GM21447 (cell line): ENCODE data around the gene DOCK6.

Source experiments
- ATAC-seq: cut with Tn5 transposase; IDR thresholded peaks from one replicate; pipeline ENCODE4 v1.9.1; 2021; ENCODE audit not compliant: unreplicated experiment

DOCK6 gene

DNA sequence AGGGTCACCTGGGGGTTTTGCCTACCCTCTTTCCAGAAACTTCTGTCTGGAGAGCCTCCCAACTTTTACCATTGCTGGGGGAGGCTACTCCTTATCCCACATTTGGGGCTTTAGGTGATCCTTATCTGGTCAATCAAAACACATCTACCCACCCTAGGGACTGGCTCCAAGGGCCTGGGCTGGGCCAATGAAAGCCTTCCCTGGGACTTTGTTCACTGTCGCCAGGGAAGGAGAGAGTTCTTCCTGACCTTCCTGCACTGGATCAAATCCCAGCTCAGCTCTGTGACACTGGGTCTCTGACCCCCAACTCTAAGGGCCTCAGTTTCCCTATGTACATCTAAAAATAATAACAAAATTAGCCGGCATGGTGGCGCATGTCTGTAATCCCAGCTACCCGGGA lies 11.1 kb downstream of the DOCK6 start:
- ATAC-seq, result no peak

DNA sequence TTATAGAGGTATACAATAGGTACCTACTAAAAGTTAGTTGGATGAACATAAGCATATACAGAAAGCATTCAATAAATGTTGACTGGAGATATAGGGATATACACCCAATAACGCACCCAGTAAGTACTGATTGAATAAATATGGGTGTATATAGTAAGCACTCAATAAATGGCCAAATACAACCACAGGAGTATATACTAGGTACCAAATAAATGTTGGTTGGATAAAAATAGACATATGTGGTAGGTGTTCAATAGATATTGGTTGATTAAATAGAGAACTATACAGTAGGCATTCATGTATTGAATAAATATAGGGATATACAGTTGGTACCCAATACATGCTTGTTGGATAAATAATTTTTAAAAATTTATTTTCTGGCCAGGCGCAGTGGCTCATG lies 13.5 kb downstream of the DOCK6 start:
- no peak for ATAC-seq

DNA sequence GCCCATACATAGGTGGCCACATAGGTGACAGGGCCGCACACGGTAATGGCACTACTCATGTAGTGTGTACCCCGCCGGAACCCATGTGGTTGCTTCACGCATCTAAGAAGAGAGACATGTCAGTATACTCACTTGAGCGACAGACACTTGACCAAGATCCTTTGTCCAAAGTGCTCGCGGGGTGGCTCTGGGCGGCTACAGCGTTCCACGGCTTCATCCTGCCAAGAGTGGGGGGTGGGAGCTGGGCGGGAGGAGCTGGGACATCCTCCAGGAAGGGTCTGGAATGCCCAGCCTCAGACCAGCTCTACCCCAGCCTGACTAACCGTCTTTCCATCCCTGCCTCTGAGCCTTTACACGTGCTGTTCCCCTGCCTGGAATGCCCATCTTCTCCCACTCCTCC lies 14.4 kb downstream of the DOCK6 start:
- no peak for ATAC-seq

DNA sequence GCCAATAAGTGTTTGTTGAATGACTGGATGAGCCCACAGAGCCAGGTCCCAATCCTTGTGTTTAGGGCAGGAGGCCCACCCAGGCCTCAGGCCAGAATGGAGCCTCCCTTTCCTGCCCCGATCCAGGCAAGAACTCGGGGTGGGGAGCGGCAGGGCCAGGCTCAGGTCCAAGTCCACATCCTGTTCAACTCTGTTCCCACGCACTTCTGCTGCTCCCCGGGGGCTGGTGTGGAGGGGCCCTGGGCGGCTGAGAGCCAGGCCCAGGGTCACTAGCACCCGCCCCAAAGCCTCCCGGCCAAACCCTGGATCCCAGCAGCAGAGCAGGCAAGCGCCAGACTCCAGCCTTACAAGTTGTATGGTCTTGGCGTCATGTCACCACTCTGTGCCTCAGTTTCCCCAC lies 14.9 kb downstream of the DOCK6 start:
- ATAC-seq, result no peak

DNA sequence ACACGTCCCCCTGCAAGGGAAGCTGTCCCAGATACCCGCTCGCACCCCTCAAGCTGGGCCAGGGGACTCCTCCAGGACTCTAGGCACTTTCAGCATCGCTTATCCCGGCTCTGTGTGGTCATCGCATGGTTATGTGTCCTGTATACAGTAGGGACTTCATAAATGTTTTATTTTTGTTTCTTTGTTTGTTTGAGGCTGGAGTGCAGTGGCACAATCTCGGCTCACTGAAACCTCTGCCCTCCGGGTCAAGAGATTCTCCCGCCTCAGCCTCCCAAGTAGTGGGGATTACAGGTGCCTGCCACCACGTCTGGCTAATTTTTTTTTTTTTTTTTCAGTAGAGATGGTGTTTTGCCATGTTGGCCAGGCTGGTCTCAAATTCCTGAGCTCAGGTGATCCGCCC lies 15.4 kb downstream of the DOCK6 start:
- ATAC-seq, result no peak

DNA sequence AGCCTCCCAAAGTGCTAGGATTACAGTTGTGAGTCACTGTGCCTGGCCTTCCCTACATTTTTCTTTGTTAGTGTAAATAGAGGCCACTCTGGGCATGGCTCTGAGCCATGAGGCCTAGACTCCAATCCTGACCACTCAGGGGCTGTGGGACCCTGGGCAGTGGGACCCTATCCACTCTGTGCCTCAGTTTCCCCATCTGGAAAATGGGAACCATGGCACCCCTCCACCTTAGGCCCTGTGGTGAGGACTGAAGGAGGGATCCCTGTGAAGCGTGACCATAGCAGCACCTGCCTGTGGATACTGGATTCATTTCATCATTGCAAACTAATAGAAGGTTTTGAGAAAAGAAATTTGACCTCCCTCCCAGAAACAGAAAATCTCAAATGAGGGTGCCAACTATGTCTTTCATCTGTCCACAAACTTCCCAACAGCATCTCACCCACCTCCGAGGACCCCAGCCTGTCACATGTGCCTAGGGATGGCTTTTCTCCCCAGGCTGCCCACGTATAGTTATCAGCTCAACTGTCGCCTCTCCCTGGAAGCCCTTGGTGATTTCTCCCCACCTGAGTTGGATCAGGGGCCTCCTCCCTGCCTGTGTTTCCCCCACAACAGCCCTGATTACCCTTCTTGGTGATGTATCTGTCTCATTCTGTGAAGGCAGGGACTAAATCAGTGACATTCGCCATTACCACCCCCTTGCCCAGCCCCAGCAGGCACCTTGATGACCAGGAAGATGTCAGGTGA lies 17.3 kb downstream of the DOCK6 start:
- no peak for ATAC-seq

DNA sequence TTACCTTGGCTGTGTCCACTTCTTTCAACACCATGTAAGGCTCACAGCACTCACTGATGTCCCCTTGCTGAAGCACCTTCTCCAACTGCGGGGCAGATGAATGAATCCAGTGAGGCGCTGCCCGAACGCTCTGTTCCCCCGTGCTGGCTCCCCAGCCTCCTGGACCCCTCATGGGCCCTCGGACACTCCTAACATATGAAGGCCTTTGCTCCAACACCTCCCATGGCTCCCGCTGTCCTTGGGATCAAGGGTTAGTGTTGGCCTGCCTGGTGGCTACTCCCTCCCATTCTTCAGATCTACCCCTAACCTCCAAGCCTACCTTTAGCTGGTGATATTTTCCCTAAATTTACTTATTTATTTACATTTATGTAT lies 18.5 kb downstream of the DOCK6 start:
- no peak for ATAC-seq

DNA sequence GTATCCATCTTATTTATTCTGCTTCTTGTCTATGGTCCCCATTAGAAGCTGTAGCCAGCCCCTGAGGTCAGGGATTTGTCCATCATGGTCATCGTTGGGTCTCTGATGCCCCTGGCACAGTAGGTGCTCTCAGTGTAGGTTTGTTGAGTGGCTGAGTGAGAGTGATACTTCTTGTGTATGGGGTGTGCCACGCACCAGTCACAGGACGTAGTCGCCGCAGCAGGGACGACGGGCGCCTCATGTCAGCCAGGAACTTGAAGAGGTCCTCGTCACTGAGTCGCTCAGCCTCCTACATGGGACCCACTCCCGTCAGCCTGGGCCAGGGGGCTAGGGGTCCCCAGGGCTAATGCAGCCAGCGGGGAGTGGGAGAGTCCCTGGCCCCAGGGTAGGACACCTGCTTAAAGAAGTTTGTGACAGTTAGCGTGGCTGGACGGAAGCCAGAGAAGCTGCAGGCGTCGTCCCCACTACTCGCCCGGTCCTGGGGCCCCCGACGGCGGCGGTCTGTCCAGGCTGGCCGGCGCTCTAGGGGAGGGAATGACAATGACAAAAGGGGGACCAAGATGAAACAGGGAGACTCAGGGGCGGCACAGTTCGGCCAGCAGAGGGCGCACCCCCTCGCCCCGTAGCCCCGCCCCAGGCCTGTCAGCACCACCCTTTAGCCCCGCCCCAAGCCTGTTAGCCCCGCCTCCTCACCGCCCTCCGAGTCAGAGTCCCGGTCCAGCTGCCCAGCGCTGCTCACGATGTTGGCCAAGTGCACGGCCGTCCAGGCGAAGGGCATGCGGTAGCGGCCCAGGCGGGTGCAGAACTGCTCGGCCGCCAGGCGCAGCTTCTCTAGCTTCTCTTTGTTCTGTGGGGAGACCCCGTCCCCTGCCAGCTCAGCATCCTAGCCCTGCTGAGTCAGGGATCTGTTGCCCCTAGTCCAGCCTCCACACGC lies 19.2 kb downstream of the DOCK6 start:
- ATAC-seq, result no peak

DNA sequence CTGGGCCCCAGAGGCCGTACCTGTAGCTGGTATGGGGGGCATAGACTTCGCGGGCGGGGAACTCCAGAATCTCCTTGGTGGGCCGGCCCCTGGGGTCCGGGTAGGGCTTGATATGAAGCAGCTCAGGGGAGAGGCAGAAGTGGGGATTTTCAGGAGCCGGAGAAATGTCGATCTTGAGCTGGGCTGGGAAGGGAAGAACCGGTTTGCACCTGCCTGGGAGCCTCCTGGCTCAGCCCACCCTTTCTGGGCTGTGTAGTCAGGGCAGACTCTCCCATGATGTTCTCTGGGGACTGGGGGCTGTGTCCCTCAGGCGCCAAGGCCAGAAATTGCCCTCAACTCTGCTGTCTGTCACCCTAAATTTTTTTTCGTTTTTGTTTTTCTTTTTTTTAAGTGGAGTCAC lies 20.3 kb downstream of the DOCK6 start:
- ATAC-seq, result no peak

DNA sequence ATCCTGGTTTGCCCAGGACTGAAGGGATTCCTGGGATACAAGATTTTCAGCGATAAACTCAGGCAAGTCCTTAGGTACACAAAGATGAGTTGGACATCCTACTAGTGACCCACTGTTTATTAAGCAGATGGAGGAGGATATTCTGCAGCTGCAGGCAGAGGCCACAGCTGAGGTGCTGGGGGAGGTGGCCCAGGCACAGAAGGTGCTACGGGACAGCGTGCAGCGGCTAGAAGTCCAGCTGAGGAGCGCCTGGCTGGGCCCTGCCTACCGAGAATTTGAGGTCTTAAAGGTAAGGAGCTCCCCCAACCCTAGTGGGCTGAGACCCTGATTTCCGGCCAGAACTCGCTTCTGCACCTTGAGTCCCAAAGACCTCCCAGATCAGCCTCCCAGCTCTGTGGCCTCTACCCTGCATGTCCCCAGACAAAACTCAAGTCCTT lies 22.3 kb downstream of the DOCK6 start:
- ATAC-seq, result no peak

DNA sequence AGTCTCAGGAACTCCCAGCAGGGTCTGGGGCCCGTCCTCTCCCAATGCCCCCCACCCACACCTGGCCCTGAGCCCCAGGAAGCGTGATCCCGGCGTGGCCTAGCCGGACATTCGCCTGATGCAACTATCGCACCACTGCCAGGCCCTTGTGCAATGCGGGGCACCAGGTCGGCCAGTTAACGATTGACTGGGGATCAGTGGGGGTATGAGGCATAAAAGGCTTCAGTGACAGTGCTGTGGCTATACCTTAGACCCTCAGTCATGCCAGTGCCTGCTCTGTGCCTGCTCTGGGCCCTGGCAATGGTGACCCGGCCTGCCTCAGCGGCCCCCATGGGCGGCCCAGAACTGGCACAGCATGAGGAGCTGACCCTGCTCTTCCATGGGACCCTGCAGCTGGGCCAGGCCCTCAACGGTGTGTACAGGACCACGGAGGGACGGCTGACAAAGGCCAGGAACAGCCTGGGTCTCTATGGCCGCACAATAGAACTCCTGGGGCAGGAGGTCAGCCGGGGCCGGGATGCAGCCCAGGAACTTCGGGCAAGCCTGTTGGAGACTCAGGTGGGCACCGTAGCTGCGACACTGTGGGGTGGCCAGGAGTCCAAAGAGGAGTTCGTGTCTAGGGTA lies 22.8 kb downstream of the DOCK6 start, which contains the start of gene ANGPTL8:
TSS of gene ANGPTL8 (plus strand) at position 243 of the 624 bp plus-strand sequence. CDS start at position 262, 19 bp downstream.
- ATAC-seq, result no peak

DNA sequence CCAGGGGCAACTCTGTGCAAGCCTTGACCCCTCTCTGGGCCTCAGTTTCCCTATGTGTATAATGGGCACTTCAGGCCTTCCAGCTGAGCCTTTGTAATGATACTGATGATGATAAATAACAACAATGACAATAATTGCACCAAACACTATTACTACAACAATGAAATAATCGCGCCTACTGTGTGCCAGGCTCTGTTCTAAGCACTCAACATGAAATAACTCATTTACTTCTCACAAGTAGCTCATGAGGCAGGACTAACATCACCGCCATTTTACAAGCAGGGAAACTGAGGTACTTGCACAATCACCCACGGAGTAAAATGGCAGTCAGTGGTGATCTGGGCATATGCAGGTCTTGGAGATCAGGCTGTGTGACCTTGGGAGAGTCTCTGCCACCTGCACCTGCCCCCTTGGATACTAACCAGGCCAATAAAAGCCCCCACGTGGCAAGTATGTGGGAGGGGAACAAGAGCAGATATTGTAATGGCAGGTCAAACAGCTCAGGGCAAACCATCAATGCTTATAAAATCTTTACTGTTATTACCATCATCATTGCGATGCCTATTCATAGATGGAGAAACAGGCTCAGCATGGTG lies 23.4 kb downstream of the DOCK6 start:
- ATAC-seq, result no peak

DNA sequence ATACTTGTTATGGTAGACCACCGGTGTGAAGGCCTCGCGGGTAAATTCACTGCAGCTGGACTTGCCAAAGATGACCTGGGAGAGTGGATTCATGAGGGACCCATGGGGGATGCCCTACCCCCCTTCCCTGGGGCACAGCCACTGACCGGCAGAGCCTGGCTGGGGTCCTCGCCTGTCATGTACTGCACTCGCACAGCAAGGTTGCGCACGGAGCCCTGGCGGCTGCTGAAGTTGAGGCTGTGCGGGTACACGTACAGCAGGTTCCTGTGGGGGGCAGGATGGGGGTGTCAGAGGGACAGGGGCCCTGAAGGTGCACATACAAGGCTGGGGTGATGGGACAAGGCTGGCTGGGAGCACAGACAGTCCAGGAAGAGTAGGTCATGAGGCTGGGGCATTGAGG lies 24.3 kb downstream of the DOCK6 start:
- no peak for ATAC-seq

DNA sequence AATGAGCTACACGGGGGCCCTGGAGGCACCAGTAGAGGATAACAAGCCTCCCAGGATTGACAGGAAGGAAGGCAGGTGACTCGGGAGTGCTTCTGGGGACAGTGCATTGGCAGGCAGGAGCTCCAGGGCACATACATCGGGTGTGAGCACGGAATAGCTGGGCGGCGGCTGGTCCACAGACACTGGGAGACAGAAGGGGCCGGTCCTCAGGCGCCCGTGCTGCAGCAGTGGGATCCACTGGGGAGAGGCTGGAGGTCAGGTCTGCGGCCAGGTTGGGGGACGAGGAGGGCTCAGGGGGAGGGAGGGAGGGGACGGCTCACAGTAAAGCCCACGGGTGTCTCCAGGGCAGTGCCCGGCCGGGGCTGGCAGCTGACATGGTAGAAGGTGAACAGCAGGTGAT lies 25.0 kb downstream of the DOCK6 start:
- no peak for ATAC-seq

DNA sequence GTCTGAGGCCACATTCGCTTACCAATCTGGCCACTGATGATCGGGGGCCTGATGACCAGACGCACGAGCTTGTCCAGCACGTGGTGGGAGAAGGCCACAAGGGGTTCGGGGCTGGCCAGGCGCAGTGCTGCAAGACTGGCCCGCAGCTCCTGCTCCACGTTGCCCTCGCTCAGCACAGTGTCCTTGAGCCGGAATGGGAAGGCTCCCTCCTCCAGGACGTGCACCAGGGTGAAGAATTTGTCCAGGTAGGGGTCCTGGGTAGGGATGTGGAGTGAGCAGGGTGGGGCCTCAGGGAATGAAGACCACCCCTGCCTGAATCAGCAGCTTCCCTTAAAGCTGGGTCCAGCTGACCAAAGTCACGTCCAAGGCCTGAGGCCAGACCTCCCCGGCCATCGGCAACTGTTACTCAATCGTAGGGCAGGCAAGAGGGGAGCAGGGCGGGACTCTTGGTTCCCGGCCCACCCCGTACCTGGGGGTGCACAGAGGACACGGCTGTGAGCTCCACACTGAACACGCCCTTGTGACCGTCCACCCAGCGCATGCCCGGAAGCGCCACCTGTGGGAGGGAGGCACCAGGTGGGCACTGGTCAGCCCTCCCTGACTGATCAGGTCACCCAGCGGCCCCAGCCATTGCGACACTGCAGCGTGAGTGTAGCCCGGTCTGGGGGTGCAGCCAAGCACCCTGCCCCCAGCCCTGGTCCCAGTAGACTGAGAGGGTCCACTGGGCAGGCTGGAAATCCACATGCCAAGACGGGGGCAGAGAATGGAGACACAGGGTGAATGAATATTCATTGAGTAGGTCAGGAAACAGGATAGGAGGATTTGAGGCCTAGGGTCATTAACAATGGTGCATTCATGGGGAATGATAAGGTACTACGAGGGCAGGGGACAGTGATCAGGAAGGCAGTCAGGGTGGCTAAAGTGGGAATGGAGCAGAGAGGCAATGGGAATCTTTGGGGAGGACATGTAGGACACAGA lies 25.7 kb downstream of the DOCK6 start:
- no peak for ATAC-seq

DNA sequence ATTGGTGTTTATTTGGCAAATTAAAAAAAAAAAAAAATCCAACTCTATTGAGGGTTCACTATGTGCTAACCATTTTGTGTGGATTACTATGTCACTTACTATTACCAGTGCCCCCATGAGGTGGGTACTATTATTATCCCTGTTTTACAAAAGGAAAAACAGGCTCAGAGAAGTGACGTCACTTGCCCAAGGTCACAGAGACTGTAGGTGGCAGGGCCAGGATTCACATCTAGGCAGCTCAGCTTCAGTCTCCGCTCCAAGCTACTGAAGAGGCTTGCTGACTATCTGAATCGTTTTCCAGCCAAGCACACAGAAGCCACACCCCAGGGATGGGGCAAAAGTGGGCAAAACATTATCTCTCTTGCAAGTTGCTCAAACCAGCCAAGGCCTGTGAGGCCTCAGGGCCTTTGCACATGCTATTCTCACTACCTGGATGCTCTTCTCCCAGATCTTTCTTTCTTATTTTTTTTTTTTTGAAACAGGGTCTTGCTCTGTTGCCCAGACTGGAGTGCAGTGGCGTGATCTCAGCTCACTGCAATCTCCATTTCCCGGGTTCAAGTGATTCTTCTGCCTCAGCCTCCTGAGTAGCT lies 27.7 kb downstream of the DOCK6 start:
- ATAC-seq, result no peak

DNA sequence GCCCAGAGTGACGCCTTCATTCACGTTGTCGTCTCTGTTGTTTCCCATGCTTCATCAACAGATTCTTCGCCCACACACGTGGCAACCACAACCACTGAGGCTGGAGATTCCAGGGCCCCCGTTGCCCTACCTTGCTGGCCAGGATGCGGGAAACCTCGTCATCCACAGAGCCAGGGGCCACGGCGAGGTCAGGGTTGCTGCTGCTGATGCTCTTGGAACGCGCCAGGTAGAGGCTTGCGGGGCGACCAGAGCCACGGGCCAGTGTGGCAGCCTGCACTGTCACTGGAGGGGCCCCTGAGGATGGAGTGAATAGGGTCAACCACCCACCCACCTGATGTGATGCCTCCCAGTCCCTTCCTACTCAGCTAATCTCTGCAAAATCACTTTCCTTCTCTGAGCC lies 29.3 kb downstream of the DOCK6 start:
- no peak for ATAC-seq

DNA sequence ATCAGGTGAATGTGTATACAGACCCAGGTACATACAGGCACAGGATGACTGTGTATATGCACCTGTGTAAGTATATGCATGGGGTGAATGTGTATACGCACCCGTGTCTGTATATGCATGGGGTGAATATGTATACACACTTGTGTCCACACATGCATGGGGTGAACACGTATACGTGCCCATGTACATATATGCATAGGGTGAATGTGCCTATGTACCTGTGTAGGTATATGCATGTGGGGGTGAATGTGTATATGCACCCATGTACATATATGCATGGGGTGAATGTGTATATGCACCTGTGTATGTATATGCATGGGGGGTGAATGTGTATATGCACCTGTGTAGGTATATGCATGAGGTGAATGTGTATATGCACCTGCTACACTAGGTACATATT lies 29.8 kb downstream of the DOCK6 start:
- ATAC-seq, result no peak

DNA sequence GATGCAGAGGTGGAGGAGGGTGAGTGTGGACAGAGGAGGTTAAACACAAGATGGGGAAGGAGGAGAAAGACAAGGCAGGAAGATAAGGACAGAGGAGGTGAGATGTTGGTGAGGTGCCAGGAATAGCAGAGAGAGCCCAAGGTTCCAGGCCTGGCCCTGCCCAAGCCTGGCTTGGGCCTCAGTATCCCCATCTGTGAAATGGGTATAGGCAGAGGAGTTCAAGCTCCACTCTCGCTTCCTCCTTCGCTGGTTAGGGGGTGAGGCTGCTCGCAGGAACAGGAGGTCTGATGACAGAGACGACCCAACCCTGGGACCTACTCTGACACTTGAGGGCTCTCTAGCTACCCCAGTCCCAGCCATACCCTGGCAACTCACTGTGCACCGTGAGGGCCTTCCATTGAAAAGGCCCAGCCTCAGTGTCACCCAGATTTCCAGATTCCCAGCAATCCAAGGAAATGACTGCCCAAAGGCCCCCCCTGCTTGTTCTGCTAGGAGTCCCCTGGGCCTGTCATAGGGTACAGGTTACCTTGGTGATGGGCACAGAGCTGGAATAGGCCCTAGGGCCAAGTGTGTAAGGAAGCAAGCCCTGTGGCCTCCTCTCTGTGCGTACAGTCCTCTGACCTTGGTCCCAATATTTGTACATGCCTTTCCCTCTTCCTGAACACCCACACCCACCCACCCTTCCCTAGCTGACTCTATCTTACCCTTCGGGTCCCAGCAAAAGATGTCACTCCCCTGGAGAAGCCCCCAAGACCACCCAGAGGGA lies 31.5 kb downstream of the DOCK6 start:
- ATAC-seq, result no peak
